Natural killer cell (primary cell): ENCODE results near the gene CEACAM7. TPM values are rescaled to one million over a fixed set of nuclear protein-coding genes. Genes with fewer than 3 reads are reported as not detected.

ENCODE experiments used
- ATAC-seq, 3 donors: fragments of 150-1000 bp in 2 of 3; fragments of 200-7000 bp in 1 of 3; cut with Tn5 transposase; 1 replicate in 1 of 3; 2 replicates in 2 of 3; pipeline ENCODE4 v1.10.0; 2021; ENCODE audit warnings: mild to moderate bottlenecking in 2 of 3, moderate library complexity in 2 of 3
- DNase-seq, 2 donors: peaks; one replicate each; pipeline versions ENCODE4 v3.0.0 to v3.0.0-alpha.2; 2013 to 2021; ENCODE audit warnings: mixed read lengths in 1 of 2
- H3K27ac ChIP-seq: one replicate; pipeline ENCODE4 v1.5.1; 2013; ENCODE audit warnings: mild to moderate bottlenecking, low read length
- H3K27me3 ChIP-seq: one replicate; pipeline ENCODE4 v1.6.1; 2013; ENCODE audit warnings: low read length; ENCODE audit not compliant: control insufficient read depth, insufficient read depth
- H3K36me3 ChIP-seq: one replicate; pipeline ENCODE4 v1.6.1; 2013; ENCODE audit warnings: low read length; ENCODE audit not compliant: control insufficient read depth, insufficient read depth
- H3K4me1 ChIP-seq: one replicate; pipeline ENCODE4 v1.6.1; 2013; ENCODE audit warnings: low read length; ENCODE audit not compliant: control insufficient read depth, insufficient read depth
- H3K4me3 ChIP-seq: one replicate; pipeline ENCODE4 v1.5.1; 2013; ENCODE audit warnings: low read length
- H3K9me3 ChIP-seq: one replicate; pipeline ENCODE4 v1.6.1; 2013; ENCODE audit warnings: low read length; ENCODE audit not compliant: control insufficient read depth, insufficient read depth
- H3K27ac Mint-ChIP-seq, 2 donors: one replicate each; pipeline ENCODE4 v1.8.0; 2022; ENCODE audit warnings: mild to moderate bottlenecking in 2 of 2, mixed read lengths in 2 of 2, moderate library complexity in 1 of 2
- H3K27me3 Mint-ChIP-seq, 2 donors: one replicate each; pipeline ENCODE4 v1.8.0; 2022; ENCODE audit warnings: low read depth in 2 of 2, mixed read lengths in 2 of 2
- H3K36me3 Mint-ChIP-seq: one replicate; pipeline ENCODE4 v1.8.0; 2022; ENCODE audit warnings: mixed read lengths
- H3K4me1 Mint-ChIP-seq, 2 donors: one replicate each; pipeline ENCODE4 v1.8.0; 2022; ENCODE audit warnings: mixed read lengths in 2 of 2
- H3K4me3 Mint-ChIP-seq: one replicate; pipeline ENCODE4 v1.8.0; 2022; ENCODE audit warnings: mild to moderate bottlenecking, moderate library complexity, mixed read lengths
- H3K9me3 Mint-ChIP-seq, 2 donors: one replicate each; pipeline ENCODE4 v1.8.0; 2022; ENCODE audit warnings: mixed read lengths in 2 of 2
- WGBS: methylation state at CpG from one replicate; pipeline ENCODE4 v1.1.7; 2013; ENCODE audit warnings: missing lambda C conversion rate; ENCODE audit not compliant: insufficient coverage; 5-methylcytosine and 5-hydroxymethylcytosine counted together
- intact Hi-C: fragments of 100-400 bp; cut with micrococcal nuclease; formaldehyde crosslinking; loops from one replicate; pipeline ENCODE4 v1.14.2; 2022
- total RNA-seq, 4 donors: library from RNA; stranded (reverse); fragments of 120-200 nt in 1 of 4; gene quantifications; one replicate each; pipeline versions ENCODE4 v1.2.3 to v1.2.4, GENCODE V29; 2013 to 2022
- TF ChIP-seq, protein P1 (sequence below): fragments of 200-600 bp; IDR thresholded peaks from one replicate; pipeline ENCODE4 v1.8.0; 2022; ENCODE audit warnings: antibody characterized with exemption

CEACAM7 gene
- total RNA-seq, 3 donors from 2014 or later (not counting 1 experiment from before 2014, with no cell fraction given), result not detected

DNA sequence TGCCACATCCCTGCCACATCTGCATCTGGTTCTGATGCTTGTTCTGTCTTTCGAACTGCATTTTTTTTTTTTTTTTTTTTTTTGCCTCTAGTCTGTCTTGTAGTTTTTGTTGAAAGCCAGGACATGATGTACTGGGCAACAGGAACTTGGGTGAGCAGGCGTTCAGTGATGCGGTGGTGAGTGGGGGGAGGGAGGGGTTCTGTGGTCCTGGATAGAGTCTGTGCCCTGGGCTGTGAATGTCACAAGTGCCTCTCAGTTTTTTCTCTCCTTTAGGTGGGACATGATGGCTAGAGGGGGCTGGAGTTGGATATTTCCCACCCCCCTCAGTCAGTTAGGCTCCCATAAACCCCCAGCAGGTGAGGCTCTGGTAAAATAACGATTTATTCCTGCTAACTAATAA, 64.7 kb downstream of the CEACAM7 start:
- ATAC-seq (no peak), DNase-seq (no peak)
- H3K4me3 Mint-ChIP-seq, result no peak overlapping the region
- peaks cover 4% of the 10 kb centered on the region for H3K4me1 ChIP-seq
- H3K36me3 Mint-ChIP-seq, result no peaks in the 10 kb centered on the region
- H3K36me3 ChIP-seq, result no peaks in the 10 kb centered on the region
- TF ChIP-seq, protein P1, sequence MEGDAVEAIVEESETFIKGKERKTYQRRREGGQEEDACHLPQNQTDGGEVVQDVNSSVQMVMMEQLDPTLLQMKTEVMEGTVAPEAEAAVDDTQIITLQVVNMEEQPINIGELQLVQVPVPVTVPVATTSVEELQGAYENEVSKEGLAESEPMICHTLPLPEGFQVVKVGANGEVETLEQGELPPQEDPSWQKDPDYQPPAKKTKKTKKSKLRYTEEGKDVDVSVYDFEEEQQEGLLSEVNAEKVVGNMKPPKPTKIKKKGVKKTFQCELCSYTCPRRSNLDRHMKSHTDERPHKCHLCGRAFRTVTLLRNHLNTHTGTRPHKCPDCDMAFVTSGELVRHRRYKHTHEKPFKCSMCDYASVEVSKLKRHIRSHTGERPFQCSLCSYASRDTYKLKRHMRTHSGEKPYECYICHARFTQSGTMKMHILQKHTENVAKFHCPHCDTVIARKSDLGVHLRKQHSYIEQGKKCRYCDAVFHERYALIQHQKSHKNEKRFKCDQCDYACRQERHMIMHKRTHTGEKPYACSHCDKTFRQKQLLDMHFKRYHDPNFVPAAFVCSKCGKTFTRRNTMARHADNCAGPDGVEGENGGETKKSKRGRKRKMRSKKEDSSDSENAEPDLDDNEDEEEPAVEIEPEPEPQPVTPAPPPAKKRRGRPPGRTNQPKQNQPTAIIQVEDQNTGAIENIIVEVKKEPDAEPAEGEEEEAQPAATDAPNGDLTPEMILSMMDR, result no peak
- H3K27ac ChIP-seq, result no peak overlapping the region
- no peaks in the 10 kb centered on the region for H3K27me3 ChIP-seq
- no peak overlapping the region for H3K4me3 ChIP-seq
- intact Hi-C loops, result no loop called here
- peaks cover 0 to 6% of the 10 kb centered on the region in 2 donors for H3K4me1 Mint-ChIP-seq
- no peaks in the 10 kb centered on the region for H3K9me3 Mint-ChIP-seq
- no peak overlapping the region for H3K27ac Mint-ChIP-seq
- H3K27me3 Mint-ChIP-seq, result peaks cover 17 to 28% of the 10 kb centered on the region in 2 donors
- H3K9me3 ChIP-seq, result no peaks in the 10 kb centered on the region
- WGBS, result 39% methylated on average over 3 of the region's 4 CpGs

Other genes starting within 250 kb of the CEACAM7 start
- gene DMAC2, start 248.4 kb downstream of the CEACAM7 start, total RNA-seq, result 10 to 100 TPM; 25.4 to 32.5 (median 29.5) TPM
- gene ERICH4, start 245.1 kb downstream of the CEACAM7 start, total RNA-seq, result not detected
- gene CEACAM21, start 112.1 kb downstream of the CEACAM7 start, total RNA-seq, result 10 to 100 TPM; 26.8 to 46.6 (median 33.6) TPM
- 1 to 10 TPM in 1 of 3 donors, under 1 TPM in 2; 0.52 to 1.1 (median 0.78) TPM for gene CEACAM4, start 61.2 kb downstream of the CEACAM7 start, total RNA-seq
- not detected for gene CEACAM5, start 20.4 kb upstream of the CEACAM7 start, total RNA-seq
- gene CEACAM6, start 67.3 kb upstream of the CEACAM7 start, total RNA-seq, result not detected
- gene CEACAM3, start 108.3 kb upstream of the CEACAM7 start, total RNA-seq, result 1 to 10 TPM in 2 of 3 donors, not detected in 1; 1.3 to 1.7 TPM
- not detected for gene LYPD4, start 156.4 kb upstream of the CEACAM7 start, total RNA-seq
- gene DMRTC2, start 156.8 kb upstream of the CEACAM7 start, total RNA-seq, result not detected
- 1,000 to 10,000 TPM; 1,358 to 1,814 (median 1,709) TPM for gene RPS19, start 172.0 kb upstream of the CEACAM7 start, total RNA-seq
- 10 to 100 TPM in 1 of 3 donors, 1 to 10 TPM in 2; 5.6 to 35.5 (median 6.0) TPM for gene CD79A, start 189.0 kb upstream of the CEACAM7 start, total RNA-seq
- gene ARHGEF1, start 194.9 kb upstream of the CEACAM7 start, total RNA-seq, result 1,000 to 10,000 TPM; 1,177 to 1,409 (median 1,354) TPM
- 1 to 10 TPM; 1.1 to 2.1 (median 1.5) TPM for gene ERFL, start 240.2 kb upstream of the CEACAM7 start, total RNA-seq